Thymus (tissue), 11 donors: ENCODE measurements around the gene TMEM25. TPM values are rescaled to one million over a fixed set of nuclear protein-coding genes. Genes with fewer than 3 reads are reported as not detected.

Experiments used
- DNase-seq, 9 donors: peaks; one replicate each; pipeline ENCODE4 v3.0.0-alpha.2; 2013; ENCODE audit warnings: low spot score in 9 of 9, low read depth in 6 of 9, missing footprints in 1 of 9
- H3K27ac ChIP-seq, 2 donors: one replicate each; pipeline ENCODE4 v1.5.1; 2013; ENCODE audit warnings: control low read depth in 1 of 2, low read depth in 1 of 2, low read length in 1 of 2, mild to moderate bottlenecking in 1 of 2, moderate library complexity in 1 of 2
- H3K27me3 ChIP-seq, 2 donors: one replicate each; pipeline ENCODE4 v1.5.1; 2013; ENCODE audit warnings: low read length in 1 of 2; ENCODE audit not compliant: control insufficient read depth in 2 of 2, insufficient read depth in 1 of 2
- H3K36me3 ChIP-seq, 2 donors: one replicate each; pipeline ENCODE4 v1.5.1; 2013; ENCODE audit warnings: low read length in 1 of 2, mild to moderate bottlenecking in 1 of 2, moderate library complexity in 1 of 2; ENCODE audit not compliant: control insufficient read depth in 2 of 2, insufficient read depth in 2 of 2
- H3K4me1 ChIP-seq, 2 donors: one replicate each; pipeline ENCODE4 v1.5.1; 2013; ENCODE audit warnings: low read length in 2 of 2; ENCODE audit not compliant: control insufficient read depth in 2 of 2, insufficient read depth in 2 of 2
- H3K4me3 ChIP-seq, 2 donors: one replicate each; pipeline ENCODE4 v1.5.1; 2013; ENCODE audit warnings: low read length in 2 of 2, control low read depth in 1 of 2, mild to moderate bottlenecking in 1 of 2
- H3K9me3 ChIP-seq, 2 donors: one replicate each; pipeline ENCODE4 v1.5.1; 2013; ENCODE audit warnings: low read length in 1 of 2, mild to moderate bottlenecking in 1 of 2; ENCODE audit not compliant: control insufficient read depth in 2 of 2, insufficient read depth in 1 of 2
- WGBS: extraction: QIAGEN DNeasy Blood & Tissue Kit; methylation state at CpG from one replicate; pipeline ENCODE4 v1.1.7; 2013; 5-methylcytosine and 5-hydroxymethylcytosine counted together
- polyA plus RNA-seq: library from polyadenylated mRNA; stranded (reverse); fragments of 200-250 nt; gene quantifications from one replicate; pipeline ENCODE4 v1.2.3, GENCODE V29; 2013
- total RNA-seq: library from RNA; stranded (reverse); fragments of 120-200 nt; gene quantifications from one replicate; pipeline ENCODE4 v1.2.4, GENCODE V29; 2013
- donor health status: healthy.

The TMEM25 gene
- total and polyA plus RNA-seq, 2 donors: 4.2 to 11.0 TPM

- Histone ChIP-seq H3K4me3 (no peak overlapping the region), H3K27ac (no peak overlapping the region), H3K27me3 (peaks cover 0 to 2% of the 10 kb centered on the region in 2 donors), H3K36me3 (peaks cover 13 to 14% of the 10 kb centered on the region in 2 donors), H3K9me3 (no peaks in the 10 kb centered on the region), H3K4me1 (peaks cover 10 to 32% of the 10 kb centered on the region in 2 donors)
- WGBS: over 99% methylated on average over 6 of the region's 6 CpGs
- DNase-seq: no peak
Measured at GRCh38 chr11:118528511-118528910, 2.5 kb upstream of the TMEM25 start.

GRCh38 chr11:118529584-118530175, 1.3 kb upstream of the TMEM25 start:
- Histone ChIP-seq H3K27ac (no peak overlapping the region), H3K9me3 (no peaks in the 10 kb centered on the region), H3K4me1 (peaks cover 8 to 25% of the 10 kb centered on the region in 2 donors), H3K36me3 (peaks cover 2 to 5% of the 10 kb centered on the region in 2 donors), H3K4me3 (peak overlapping the region in 1 of 2 donors; percentile 41), H3K27me3 (peaks cover 0 to 2% of the 10 kb centered on the region in 2 donors)
- WGBS: 88% methylated on average over 5 of the region's 5 CpGs
- no peak for DNase-seq

- no peak for DNase-seq
- Histone ChIP-seq H3K27ac (no peak overlapping the region), H3K36me3 (peaks cover 0 to 1% of the 10 kb centered on the region in 2 donors), H3K27me3 (peaks cover 0 to 2% of the 10 kb centered on the region in 2 donors), H3K9me3 (no peaks in the 10 kb centered on the region), H3K4me1 (peaks cover 8 to 23% of the 10 kb centered on the region in 2 donors), H3K4me3 (peak overlapping the region; percentile 41 to 81)
- 7% methylated on average over 31 of the region's 31 CpGs for WGBS
Measured at GRCh38 chr11:118530180-118530682, 761 bp upstream of the TMEM25 start.

GRCh38 chr11:118531597-118532084, 649 bp downstream of the TMEM25 start:
- no peaks in the 10 kb centered on the region for H3K36me3 ChIP-seq
- H3K4me3 ChIP-seq: peak overlapping the region; percentile 53 to 81
- H3K27me3 ChIP-seq: peaks cover 0 to 2% of the 10 kb centered on the region in 2 donors
- H3K9me3 ChIP-seq: no peaks in the 10 kb centered on the region
- 24% methylated on average over 12 of the region's 12 CpGs for WGBS
- no peak overlapping the region for H3K27ac ChIP-seq
- no peak for DNase-seq
- H3K4me1 ChIP-seq: peaks cover 8 to 23% of the 10 kb centered on the region in 2 donors

GRCh38 chr11:118532091-118532490, 1.1 kb downstream of the TMEM25 start:
- Histone ChIP-seq H3K4me3 (no peak overlapping the region), H3K4me1 (peaks cover 8 to 23% of the 10 kb centered on the region in 2 donors), H3K36me3 (no peaks in the 10 kb centered on the region), H3K27ac (no peak overlapping the region), H3K27me3 (peaks cover 0 to 2% of the 10 kb centered on the region in 2 donors), H3K9me3 (no peaks in the 10 kb centered on the region)
- DNase-seq: no peak
- WGBS: 96% methylated on average over 10 of the region's 10 CpGs

GRCh38 chr11:118532852-118533768, 2.1 kb downstream of the TMEM25 start:
- Histone ChIP-seq H3K4me3 (no peak overlapping the region), H3K27me3 (peaks cover 0 to 2% of the 10 kb centered on the region in 2 donors), H3K4me1 (peaks cover 8 to 23% of the 10 kb centered on the region in 2 donors), H3K9me3 (no peaks in the 10 kb centered on the region), H3K36me3 (no peaks in the 10 kb centered on the region), H3K27ac (no peak overlapping the region)
- no peak for DNase-seq
- 98% methylated on average over 19 of the region's 19 CpGs for WGBS

GRCh38 chr11:118533769-118534729, 3.1 kb downstream of the TMEM25 start:
- Histone ChIP-seq H3K4me1 (peaks cover 8 to 23% of the 10 kb centered on the region in 2 donors), H3K36me3 (no peaks in the 10 kb centered on the region), H3K27me3 (peaks cover 0 to 2% of the 10 kb centered on the region in 2 donors), H3K27ac (no peak overlapping the region), H3K9me3 (no peaks in the 10 kb centered on the region), H3K4me3 (no peak overlapping the region)
- whole genome bisulfite sequencing: 94% methylated on average over 27 of the region's 27 CpGs
- DNase-seq: no peak

- Histone ChIP-seq H3K27ac (no peak overlapping the region), H3K4me3 (no peak overlapping the region), H3K4me1 (peaks cover 5 to 11% of the 10 kb centered on the region in 2 donors), H3K36me3 (no peaks in the 10 kb centered on the region), H3K27me3 (peaks cover 0 to 1% of the 10 kb centered on the region in 2 donors), H3K9me3 (no peaks in the 10 kb centered on the region)
- DNase-seq: no peak
- 92% methylated on average over 9 of the region's 9 CpGs for WGBS
Measured at GRCh38 chr11:118535261-118535660, 4.3 kb downstream of the TMEM25 start.
